GM19025 (cell line): ENCODE results near the gene PCDHA1.

Experiments used
- ATAC-seq: cut with Tn5 transposase; IDR thresholded peaks from one replicate; pipeline ENCODE4 v1.9.1; 2021; ENCODE audit warnings: mild to moderate bottlenecking, low read depth, moderate library complexity; ENCODE audit not compliant: unreplicated experiment

The PCDHA1 gene

GRCh38 chr5:141032626-141033025 lies 246.7 kb downstream of the PCDHA1 start:
- no peak for ATAC-seq

- ATAC-seq: no peak
These were observed 253.1 kb downstream of the PCDHA1 start for GRCh38 chr5:141039061-141039460.

- ATAC-seq: no peak
These were observed 253.6 kb downstream of the PCDHA1 start for GRCh38 chr5:141039517-141039916.

GRCh38 chr5:141040093-141040770 lies 254.3 kb downstream of the PCDHA1 start:
- no peak for ATAC-seq

GRCh38 chr5:141040771-141041426 lies 255.0 kb downstream of the PCDHA1 start:
- no peak for ATAC-seq

- no peak for ATAC-seq
These were observed 255.5 kb downstream of the PCDHA1 start for GRCh38 chr5:141041427-141041785.

- no peak for ATAC-seq
These were observed 256.6 kb downstream of the PCDHA1 start for GRCh38 chr5:141042555-141042954.

GRCh38 chr5:141050622-141051520 lies 264.9 kb downstream of the PCDHA1 start, which contains the start of gene PCDHB1:
TSS of gene PCDHB1 (plus strand) at chr5:141051374. CDS start at chr5:141051471, 97 bp downstream.
- ATAC-seq: no peak

GRCh38 chr5:141051521-141051866 lies 265.6 kb downstream of the PCDHA1 start:
- no peak for ATAC-seq
